ENCODE results near the gene TEX22. TPM values are rescaled to one million over a fixed set of nuclear protein-coding genes. Genes with fewer than 3 reads are reported as not detected.

The TEX22 gene
- total and polyA plus RNA-seq, 2 experiments from 2014 or later = 0.21 TPM

- TF ChIP-seq ZNF462 (CRISPR knock-in tag; IDR thresholded peaks at IDR 0.05) (no peak), ZNF114 (CRISPR knock-in tag; IDR thresholded peaks at IDR 0.05) (no peak), ETS1 (IDR thresholded peaks at IDR 0.05) (no peak)
These were observed 52.8 kb downstream of the TEX22 start (continued) for GRCh38 chr14:105450864-105451720.

- Histone ChIP-seq H3K4me3 (no peak overlapping the region), H3K27ac (ENCODE audit: low read depth) (0 out of 2 replicates have a peak overlapping the region, but pooled peaks have one; percentile 50), H3K36me3 (ENCODE audit: insufficient read depth) (peaks cover 10% of the 10 kb centered on the region), H3K4me1 (ENCODE audit: insufficient read depth) (no peaks in the 10 kb centered on the region), H2AFZ (no peak overlapping the region), H3K9me2 (ENCODE audit: insufficient read depth) (no peaks in the 10 kb centered on the region), H3K4me2 (no peak overlapping the region), H3F3A (replicated peaks; ENCODE audit: low read depth) (0 out of 2 replicates have a peak, but pooled peaks cover 13% of the 10 kb centered on the region), H3K27me3 (ENCODE audit: insufficient read depth) (no peaks in the 10 kb centered on the region), H3K79me2 (replicated peaks; ENCODE audit: insufficient read depth) (no peaks in the 10 kb centered on the region), H4K20me1 (replicated peaks; ENCODE audit: insufficient read depth) (peaks cover 16% of the 10 kb centered on the region; the same call in 1 of the 2 replicates)
- H3K27me3 Mint-ChIP-seq (ENCODE audit: insufficient read depth, low read depth, poor library complexity) = peaks cover 10% of the 10 kb centered on the region
- ATAC-seq (no peak), DNase-seq (ENCODE audit: low spot score) (no peak)
- H3K36me3 Mint-ChIP-seq (ENCODE audit: low read depth) = peaks cover 50% of the 10 kb centered on the region
- H3K4me3 Mint-ChIP-seq = no peak overlapping the region
- TF ChIP-seq REST (IDR thresholded peaks at IDR 0.05; ENCODE audit: unreplicated experiment) = no peak
- TF ChIP-seq JUNB (IDR thresholded peaks at IDR 0.05; ENCODE audit: unreplicated experiment) = no peak
- no peak for TF ChIP-seq EZH2 (IDR thresholded peaks at IDR 0.05; ENCODE audit: low read depth, unreplicated experiment)
- no peak for TF ChIP-seq ETS1 (IDR thresholded peaks at IDR 0.05)
- TF ChIP-seq EZH2phosphoT487 (IDR thresholded peaks at IDR 0.05; ENCODE audit: unreplicated experiment) = no peak
- TF ChIP-seq CREB1 (CRISPR knock-in tag; IDR thresholded peaks at IDR 0.05; ENCODE audit: low read depth) = no peak
- TF ChIP-seq STAT1 (IDR thresholded peaks at IDR 0.05; ENCODE audit: unreplicated experiment) = no peak
- H3K9me3 Mint-ChIP-seq = no peaks in the 10 kb centered on the region
- H3K27ac Mint-ChIP-seq = no peak overlapping the region; the same call in 1 of the 2 replicates
- H3K4me1 Mint-ChIP-seq = no peaks in the 10 kb centered on the region
These were observed 54.6 kb downstream of the TEX22 start for GRCh38 chr14:105452963-105453362.
